ENCODE data around the gene MACROD2.
"Not testable (repeated sequence)": the region's sequence is repeated elsewhere in the genome, so short reads cannot be mapped to it uniquely, and the experiment has no call there.

MACROD2 gene

GRCh38 chr20:15146948-15147347 lies 1151.6 kb downstream of the MACROD2 start:
- DNase-seq = no peak

GRCh38 chr20:15154070-15154469 lies 1158.8 kb downstream of the MACROD2 start:
- no peak for DNase-seq

DNA sequence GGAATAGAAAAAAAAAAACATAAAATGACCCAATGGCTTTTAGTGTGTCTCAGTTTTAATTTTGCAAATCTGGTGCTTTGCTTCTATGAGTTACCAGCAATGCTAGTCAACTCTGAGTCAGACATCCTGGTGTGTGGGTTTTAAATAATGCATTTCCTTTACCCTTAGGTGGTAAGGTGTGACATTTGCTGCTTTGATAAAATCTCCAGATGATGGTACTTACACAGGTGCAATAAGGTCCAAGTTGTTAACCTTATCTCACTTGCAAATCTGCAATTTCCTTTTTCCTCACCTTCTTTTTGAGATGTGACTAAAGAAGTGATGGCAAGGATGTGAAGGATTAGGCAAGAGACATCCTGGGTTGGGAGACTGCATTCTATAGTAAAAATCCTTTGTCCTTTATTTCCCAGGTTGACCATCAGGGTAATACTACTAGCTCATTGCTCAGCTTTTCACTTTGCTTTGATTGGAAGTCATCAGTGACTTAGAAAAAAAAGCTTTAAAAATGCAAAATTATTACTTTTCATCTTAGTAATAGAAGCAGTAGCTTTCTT lies 1160.6 kb downstream of the MACROD2 start:
- DNase-seq = no peak

DNA sequence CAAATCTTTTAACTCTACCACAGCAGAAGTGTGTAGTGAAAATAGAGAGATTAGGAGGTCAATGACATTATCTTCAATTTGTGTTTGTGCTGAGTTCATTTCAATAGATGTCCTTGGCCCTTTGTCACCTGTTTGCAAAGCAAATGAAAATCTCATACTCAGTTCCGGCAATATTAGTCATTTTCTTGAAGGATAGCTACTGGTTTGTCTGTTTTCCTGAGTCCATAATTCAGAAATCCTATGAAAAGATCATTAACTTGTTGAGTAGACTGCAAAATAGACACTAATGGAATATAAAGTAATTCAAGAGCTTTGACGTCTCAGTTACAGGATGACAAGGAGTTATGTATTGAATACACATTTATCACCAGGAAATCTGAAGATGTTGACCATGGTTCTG lies 1163.2 kb downstream of the MACROD2 start:
- DNase-seq = no peak

DNA sequence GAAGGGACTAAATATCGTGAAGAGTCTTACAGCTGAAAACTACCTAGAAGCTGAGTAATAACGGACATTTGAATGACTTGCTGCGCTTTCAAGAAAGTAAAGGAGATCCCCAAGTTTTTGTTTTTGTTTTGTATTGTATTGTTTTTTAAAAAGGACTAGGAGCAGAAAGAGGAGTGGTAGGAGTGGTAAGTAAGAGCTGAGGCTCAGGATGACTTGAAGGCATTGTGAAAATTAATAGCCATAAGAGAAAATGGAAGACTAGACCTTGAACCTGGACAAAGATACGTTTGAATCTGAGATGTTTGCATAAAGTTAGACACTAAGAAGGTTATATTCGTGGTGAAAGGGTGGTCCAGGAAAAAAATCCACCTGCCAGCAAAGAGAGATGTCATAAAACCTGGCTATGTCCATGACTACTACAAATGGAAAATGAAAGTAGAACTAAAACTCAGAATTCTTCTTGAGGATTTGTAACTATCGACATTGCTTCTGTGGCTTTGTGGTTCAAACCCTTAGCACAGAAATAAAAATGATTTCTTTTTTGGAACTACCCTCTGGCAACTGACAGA lies 1166.8 kb downstream of the MACROD2 start:
- peak; percentile 14 for DNase-seq

- DNase-seq = no peak
Measured at GRCh38 chr20:15163632-15164031, 1168.3 kb downstream of the MACROD2 start.

- DNase-seq = no peak
Measured at GRCh38 chr20:15164726-15165125, 1169.4 kb downstream of the MACROD2 start.

DNA sequence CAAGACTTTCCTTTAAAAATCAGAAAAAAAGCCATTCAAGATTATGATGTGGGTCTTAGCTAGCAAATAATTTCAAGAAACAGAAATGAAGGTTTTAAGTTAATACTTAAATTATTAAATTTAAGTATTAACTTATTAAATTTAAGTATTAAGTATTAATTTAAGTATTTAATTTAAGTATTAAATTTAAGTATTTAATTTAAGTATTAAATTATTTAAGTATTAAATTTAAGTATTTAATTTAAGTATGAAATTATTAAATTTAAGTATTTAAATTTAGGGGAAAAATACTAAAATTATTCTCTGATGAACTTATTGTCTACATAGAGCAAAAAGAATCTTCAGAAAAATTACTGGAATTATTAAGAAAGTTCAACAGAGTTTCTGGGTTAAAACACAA lies 1171.4 kb downstream of the MACROD2 start:
- DNase-seq = no peak

DNA sequence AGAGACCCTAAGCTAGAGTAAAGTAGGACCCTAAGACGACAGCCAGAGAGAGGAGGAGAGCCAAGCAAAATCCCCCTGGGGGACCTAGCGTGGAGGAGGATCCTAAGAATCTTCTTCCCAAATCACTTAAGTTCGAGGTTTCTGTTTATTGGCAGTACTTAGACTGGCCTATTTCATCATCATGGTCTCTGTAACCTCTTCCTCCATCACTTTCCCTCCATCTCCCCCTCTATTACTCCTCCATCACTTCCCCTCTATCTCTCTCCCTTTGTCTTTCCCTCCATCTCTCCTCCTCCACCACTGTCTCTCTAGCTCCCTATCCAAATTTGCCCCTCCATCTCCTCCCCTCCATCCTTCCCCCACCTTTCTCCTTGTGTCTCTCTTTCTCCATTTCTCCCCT lies 1175.7 kb downstream of the MACROD2 start:
- no peak for DNase-seq

DNA sequence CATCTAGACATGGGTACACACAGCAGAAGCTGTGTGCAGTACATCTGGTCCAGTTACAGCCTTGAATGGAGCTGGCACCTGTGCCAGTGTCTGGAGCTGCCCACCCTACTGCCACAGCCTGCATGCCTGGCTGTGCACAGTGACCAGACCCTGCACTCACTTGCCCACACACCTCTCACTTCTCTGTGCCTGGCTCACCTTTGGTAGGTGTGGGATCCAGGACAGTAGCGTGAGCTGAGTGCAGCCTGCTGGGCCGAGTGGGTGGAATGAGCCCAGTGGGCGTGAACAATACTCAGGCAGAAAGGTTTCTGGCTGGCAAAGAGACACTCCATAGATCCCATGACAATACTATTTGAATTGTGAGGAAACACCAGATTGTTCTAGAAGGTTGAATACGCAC lies 1181.6 kb downstream of the MACROD2 start:
- no peak for DNase-seq

- no peak for DNase-seq
Measured at GRCh38 chr20:15178581-15178980, 1183.3 kb downstream of the MACROD2 start.

GRCh38 chr20:15179381-15179780 lies 1184.1 kb downstream of the MACROD2 start:
- DNase-seq = no peak

- DNase-seq = no peak
Measured at GRCh38 chr20:15179781-15180180, 1184.5 kb downstream of the MACROD2 start.

DNA sequence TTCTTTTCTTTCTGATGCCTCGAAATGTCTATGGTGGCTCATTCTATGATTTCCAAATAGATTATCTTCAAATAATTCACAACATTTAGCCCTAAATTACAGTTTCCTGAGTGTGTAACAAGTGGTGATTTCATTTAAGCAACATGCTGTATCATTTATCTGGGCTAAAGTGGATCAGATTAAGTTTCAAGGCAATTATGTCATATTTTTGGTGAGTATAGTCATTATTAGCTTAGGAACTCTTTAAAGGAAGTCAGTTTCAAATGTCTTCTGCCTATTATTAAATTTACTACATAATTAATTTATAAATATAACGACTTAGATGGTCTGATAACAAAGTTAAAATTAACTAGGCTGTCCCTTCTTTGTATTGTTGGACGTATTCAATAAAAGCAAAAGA lies 1190.0 kb downstream of the MACROD2 start:
- DNase-seq = no peak

- DNase-seq = no peak
Measured at GRCh38 chr20:15185913-15186312, 1190.6 kb downstream of the MACROD2 start.

DNA sequence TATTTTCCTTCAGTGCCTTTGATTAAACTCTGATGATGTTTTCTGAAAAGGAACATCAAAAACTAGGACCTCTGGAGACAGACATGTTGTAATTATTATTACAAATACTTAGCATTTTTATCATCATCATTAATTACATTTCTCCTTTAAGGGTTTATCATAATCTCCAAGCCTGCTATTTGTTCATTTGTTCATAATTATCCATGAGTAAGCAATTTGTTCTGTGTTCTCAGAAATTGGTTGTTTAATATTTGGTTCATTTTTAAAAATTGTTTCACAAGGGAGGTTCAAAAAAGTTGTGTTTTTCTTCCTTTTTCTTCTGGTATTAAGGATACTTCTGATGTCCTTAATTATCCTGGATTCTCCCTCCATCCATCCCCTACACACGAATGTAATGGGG lies 1192.3 kb downstream of the MACROD2 start:
- DNase-seq = no peak

GRCh38 chr20:15188415-15188814 lies 1193.1 kb downstream of the MACROD2 start:
- no peak for DNase-seq

- no peak for DNase-seq
Measured at GRCh38 chr20:15191082-15191723, 1195.9 kb downstream of the MACROD2 start.

DNA sequence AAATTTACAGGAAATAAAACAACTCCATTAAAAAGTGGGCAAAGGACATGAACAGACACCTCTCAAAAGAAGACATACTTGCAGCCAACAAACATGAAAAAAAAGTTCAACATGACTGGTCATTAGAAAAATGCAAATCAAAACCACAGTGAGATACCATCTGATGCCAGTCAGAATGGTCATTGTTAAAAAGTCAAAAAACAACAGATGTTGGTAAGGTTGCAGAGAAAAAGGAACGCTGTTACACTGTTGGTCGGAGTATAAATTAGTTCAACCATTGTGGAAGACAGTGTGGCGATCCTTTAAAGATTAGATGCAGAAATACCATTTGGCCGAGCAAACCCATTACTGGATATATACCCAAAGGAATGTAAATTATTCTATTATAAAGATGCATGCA lies 1200.1 kb downstream of the MACROD2 start:
- DNase-seq = no peak

DNA sequence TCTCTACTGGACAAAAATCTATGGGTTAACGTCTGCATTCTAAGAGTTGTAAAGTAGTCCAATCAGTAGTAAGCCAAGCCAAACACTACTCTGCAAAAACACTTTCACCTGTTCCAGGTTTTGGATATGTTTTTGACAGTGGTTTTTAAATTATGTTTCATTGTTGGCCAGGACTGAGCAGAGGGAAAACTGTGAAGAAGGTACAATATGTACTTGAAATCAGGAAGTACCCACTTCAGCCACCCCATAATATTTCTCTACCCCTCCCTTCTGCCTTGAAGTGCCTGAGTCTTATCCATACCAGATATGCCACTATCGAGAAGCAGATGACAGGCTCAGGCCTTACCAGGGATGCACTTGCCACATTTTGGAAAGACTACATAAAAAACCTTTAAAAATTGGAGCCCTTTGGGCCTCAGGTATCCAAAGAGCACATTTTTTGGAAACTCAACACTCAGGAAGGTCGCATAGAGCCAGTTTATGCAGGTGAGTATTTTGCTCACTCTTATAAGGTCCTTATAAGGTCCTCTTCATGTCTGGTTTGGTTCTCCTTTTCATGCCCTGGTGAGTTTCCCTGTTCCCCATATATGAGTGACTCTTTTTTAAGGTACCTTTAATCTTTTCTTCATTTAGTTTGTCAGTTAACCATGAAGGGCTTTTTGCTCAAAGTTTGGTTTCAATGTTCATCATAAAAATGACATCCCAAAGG lies 1201.4 kb downstream of the MACROD2 start:
- DNase-seq = no peak

DNA sequence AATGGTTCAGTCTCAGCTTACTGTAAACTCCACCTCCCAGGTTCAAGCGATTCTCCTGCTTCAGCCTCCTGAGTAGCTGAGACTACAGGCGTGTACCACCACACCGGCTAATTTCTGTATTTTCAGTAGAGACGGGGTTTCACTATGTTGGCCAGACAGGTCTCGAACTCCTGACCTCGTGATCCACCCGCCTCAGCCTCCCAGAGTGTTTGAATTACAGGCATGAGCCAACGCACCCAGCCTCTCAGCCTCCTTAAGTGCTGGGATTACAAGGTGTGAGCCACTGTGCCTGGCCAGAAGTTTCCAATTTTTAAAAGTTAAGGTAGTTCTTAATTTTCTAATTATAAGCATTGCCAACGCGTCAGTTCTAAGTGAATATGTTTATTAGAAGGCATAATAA lies 1202.7 kb downstream of the MACROD2 start:
- not testable (repeated sequence) for DNase-seq

DNA sequence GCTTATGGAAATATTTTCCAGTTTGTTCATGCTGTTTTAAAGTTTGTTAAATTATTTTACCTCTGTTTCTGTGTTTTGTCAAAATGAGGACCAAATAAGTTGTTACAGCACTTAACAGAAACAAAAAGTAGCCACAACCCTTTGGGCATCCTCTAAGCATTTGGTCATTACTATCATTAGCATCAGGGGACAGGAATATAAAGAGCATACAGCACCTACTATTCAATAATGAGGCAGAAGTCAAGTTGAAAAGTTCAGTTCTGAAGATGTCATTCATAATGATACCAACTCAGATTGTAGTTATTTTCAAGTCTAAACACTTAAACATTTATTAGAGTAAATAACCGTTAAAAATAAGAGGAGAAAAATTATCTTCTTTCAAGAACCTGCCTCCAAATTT lies 1204.4 kb downstream of the MACROD2 start:
- no peak for DNase-seq

GRCh38 chr20:15200147-15200565 lies 1204.8 kb downstream of the MACROD2 start:
- DNase-seq = no peak

DNA sequence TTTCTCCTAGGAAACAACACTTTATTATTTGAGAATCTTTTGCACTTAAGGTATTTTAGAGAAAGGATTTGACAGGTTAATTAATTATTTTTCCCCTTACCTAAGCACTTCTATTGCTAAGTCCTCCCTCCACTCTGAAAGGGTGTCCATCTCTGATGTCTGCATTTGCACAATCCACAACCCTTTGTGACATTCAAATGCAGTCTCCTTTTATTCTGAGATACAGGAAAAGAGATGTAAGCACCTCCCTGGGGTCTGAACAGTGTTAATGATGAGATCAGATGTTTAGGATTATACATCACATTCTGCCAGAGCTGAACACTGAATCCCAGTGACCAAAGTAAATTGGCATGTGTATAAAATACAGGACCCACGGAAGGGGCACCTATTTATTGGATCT lies 1206.3 kb downstream of the MACROD2 start:
- no peak for DNase-seq
